GM18951 (cell line): ENCODE data around the gene HADH.

Source experiments
- POLR2A ChIP-seq: IDR thresholded peaks from 4 replicates; pipeline ENCODE4 v1.6.1; 2011; ENCODE audit warnings: mild to moderate bottlenecking; ENCODE audit not compliant: insufficient read length, insufficient read depth; ENCODE audit errors: extremely low read depth
- in situ Hi-C: fragments of 300-500 bp; cut with MboI; formaldehyde crosslinking; loops from one replicate; pipeline ENCODE4 v1.12.0; 2022; ENCODE audit warnings: low sequenced_read_pairs, mixed read lengths, inconsistent platforms; ENCODE audit not compliant: unreplicated experiment

Gene HADH

GRCh38 chr4:107978716-107979451 lies 10.8 kb upstream of the HADH start:
- in situ Hi-C loops: no loop called here
- no peak for TF ChIP-seq POLR2A

DNA sequence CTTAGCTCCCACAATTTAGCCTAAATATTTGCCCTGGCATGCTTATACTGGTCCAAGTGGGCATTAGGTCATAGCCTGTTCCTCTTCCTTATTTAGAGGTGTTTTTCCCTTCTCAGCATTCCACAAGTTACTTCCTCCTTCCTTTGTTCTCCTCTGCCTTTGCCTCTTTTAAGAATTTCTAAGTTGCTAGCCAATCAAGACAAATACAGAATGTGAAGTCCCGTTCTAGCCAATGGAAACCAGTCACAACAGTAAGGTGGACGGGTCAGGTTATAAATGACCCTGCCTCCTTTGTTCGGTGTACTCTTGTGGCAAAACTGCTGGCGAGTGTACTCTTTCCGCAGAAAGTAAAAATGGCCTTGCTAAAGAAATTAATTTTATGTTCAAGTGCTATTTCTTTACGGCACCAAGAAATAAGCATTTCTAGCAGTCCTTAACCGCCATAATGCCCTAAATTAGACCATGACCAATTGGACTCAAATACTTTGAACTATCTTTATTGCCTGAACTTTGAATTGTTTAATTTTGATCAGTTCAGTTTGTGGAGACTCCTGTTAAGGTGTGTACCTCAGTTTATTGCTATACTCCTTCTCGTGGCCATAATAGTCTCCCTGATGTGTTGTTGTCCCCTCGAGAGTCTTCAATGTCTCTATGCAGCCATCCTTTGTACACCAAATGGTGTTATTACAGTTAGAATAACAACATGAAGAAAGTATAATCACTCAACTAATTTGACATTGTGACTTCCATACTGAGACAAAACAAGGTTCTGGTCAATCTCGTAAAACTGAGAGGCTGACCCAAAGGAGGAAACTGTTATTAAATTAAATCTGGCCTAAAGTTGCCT lies 1.6 kb upstream of the HADH start:
- no peak for TF ChIP-seq POLR2A
- in situ Hi-C loops: no loop called here

DNA sequence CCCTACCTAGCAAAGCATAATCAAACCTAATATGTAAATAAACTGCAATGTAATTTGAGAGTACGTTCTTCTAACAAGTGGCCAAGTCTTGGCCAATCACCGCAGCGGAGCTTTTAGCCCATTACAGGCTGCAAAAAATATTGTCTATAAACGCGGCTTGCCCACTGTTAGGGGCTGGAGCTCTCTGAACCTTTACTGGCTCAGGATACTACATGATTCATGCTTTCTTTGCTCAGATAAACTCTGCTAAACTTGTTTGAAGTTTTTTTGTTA lies 990 bp upstream of the HADH start:
- in situ Hi-C loops: no loop called here
- TF ChIP-seq POLR2A: no peak

DNA sequence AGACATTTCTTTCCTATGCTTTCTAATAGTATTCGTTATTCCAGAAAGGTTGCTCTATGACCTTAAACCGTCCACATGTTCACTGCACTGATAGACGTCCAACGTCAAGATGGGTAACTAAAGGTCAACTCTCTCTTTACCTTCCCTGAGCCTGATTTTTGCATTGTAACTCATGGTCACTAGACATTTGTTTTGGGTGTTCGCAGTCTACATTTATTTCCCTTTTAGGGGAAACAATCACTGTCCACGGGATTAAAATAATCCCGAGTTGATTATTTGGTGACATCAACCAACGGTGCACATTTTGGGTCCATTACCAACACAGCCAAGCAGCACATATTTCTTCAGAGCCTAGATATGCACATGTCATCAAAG lies 540 bp upstream of the HADH start:
- TF ChIP-seq POLR2A: no peak
- in situ Hi-C loops: no loop called here

DNA sequence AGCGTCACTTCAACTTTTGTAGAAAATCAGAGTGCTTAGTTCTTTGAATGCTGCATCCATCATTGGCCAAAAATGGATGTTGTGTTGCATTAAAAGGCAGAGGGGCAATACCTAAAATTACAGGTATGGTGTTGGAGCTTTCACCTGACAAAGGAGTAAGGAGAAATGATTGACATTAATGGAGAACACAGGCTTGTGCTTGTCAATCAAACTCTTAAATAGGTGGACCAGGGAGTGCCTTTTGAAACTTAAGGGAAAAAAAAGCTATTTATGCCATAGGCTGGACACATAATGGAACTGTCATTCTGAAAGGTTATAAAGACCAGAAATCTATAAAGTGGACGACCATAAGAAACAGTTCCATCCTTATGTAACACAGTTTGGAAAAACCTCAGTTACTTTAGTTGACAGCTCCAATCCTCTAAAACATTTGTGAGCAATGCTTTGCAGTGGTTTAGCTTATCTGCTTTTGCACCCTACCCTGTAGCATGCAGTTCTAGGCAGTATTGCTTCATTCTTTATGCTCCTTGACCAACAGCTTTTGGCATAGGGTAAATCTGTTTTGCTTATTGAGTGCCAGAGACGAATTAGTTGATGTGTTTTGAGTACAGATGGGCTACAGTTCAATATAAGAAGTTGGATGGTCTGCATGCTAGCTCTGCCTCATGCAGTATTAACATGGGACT lies 2.4 kb downstream of the HADH start:
- no peak for TF ChIP-seq POLR2A
- in situ Hi-C loops: no loop called here

DNA sequence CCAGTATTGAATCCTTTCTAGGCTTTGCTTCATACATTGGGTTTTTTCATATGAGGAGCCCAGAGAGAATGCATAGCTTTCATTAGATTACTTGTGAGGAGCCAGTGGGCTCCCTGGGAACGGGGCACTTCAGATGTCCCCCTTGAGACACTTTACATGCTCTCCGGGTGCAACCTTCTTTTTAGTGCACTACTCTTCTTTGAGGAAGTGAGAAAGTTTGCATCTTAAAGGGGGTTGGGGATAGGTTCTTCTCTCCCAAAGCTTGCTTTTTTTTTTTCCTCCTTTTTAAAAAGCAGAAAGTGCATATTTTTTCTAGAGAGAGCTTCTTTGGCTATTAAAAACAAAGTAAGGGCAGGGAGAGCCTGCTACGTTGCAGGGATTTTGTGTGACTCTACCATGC lies 4.3 kb downstream of the HADH start:
- TF ChIP-seq POLR2A: no peak
- in situ Hi-C loops: no loop called here

- in situ Hi-C loops: no loop called here
- TF ChIP-seq POLR2A: no peak
Observed at GRCh38 chr4:107994894-107995293, 5.2 kb downstream of the HADH start.

DNA sequence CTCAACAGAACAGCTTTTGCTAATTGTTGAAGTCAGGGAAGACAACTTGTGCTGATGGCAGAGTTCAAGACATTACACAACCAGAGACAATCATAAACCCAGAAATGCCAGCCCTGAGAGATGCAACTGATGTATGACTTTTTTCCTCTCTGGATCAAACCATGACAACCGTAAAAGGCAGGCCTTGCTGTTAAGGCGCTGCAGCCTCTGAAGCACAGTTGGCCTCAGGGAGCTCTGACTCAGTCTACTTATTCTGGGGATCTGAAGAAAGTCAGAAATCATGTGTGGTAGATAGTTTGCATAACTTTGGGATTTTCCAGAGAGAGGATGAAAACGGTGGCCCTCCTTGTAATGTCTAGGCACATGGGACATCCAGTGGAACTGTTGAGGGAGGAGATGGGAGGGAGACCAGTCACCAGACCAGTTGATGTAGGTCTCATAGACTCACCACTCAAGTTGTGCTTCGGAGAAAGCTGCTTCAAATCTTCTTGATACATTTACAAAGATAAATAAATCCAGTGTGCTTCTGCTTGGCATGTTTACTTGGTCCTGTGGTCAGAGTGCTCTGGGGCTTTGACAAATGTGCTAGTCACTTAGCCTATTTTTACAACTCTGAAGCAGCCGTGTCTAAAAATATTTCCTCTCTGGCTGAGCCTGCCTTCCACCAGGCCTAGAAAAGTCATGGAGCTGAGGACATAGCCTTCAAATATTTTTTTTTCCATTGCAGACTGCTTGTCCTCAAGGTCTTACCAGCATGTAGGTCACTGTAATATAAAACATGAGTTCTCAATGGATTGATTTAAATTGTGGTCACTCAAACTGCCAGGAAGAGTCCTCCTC lies 7.5 kb downstream of the HADH start:
- in situ Hi-C loops: no loop called here
- TF ChIP-seq POLR2A: no peak

DNA sequence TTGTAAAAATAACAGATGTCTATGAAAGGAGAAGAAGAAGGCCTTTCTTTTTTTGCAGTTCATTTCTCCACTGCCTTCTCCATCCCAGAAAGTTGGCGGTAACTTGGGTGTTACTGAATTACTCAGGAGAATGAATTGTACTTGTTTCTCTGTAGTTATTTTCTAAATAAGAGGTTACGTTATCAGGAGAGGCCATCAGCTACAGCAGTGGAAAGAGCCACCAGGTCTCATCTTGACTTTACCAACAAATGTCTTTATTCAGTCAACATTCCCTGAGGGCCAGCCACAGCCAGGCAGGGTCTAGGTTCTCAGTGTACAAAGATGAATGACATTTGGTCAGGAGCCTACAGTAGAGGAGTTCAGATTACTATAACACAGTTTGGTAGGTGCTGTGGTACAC lies 8.1 kb downstream of the HADH start:
- no peak for TF ChIP-seq POLR2A
- in situ Hi-C loops: no loop called here

- TF ChIP-seq POLR2A: no peak
- in situ Hi-C loops: no loop called here
Observed at GRCh38 chr4:107999932-108000539, 10.3 kb downstream of the HADH start.

DNA sequence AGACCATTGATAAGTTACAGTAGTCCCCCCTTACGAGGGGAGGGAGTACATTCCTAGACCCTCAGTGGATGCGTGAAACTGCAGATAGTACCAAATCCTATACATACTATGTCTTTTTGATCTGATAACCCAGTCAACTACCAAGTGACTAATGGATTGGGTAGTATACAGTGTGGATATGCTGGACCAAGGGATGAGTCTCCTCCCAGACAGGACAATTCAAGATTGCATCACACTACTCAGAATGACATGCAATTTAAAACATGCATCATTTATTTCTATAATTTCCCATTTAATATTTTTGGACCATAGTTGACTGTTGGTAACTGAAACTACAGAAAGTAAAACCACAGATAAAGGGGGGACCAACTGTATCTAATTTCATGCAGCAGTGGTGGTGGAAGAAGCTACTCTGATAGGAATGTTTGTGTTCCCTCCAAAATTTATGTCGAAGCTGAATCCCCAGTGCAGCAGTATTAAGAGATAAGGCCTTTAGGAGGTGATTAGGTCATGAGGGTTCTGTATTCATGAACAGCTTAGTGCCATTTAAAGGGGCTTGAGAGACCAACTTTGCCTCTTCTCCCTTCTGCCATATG lies 11.9 kb downstream of the HADH start:
- in situ Hi-C loops: no loop called here
- no peak for TF ChIP-seq POLR2A

DNA sequence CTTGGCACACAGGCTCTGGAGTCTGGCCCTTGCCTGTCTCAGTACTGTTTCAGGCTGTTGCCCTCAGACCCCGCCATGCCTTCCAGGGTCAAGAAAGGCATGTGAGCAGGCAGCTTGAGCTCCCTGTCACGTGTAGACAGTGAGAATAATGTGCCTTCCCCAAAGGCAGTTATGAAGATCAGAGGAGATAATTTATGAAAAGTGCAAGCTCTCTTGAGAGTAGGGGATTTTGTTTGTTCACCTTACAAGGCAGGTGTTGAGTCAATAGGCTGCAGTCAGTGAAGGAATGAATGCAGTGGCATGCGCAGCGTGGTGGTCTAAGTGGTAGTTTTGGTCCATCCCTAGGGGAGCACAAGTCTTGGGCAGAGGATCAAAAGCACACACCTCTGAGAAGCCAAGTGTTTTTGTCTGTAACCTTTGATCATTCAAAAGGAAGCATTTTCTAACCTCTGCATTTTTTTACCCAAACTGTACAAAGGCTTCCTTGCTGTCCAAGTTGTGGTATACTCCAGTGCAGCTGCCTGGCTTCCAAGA lies 14.4 kb downstream of the HADH start:
- in situ Hi-C loops: no loop called here
- no peak for TF ChIP-seq POLR2A
